ENCODE measurements around the gene SAMD8.

DNA sequence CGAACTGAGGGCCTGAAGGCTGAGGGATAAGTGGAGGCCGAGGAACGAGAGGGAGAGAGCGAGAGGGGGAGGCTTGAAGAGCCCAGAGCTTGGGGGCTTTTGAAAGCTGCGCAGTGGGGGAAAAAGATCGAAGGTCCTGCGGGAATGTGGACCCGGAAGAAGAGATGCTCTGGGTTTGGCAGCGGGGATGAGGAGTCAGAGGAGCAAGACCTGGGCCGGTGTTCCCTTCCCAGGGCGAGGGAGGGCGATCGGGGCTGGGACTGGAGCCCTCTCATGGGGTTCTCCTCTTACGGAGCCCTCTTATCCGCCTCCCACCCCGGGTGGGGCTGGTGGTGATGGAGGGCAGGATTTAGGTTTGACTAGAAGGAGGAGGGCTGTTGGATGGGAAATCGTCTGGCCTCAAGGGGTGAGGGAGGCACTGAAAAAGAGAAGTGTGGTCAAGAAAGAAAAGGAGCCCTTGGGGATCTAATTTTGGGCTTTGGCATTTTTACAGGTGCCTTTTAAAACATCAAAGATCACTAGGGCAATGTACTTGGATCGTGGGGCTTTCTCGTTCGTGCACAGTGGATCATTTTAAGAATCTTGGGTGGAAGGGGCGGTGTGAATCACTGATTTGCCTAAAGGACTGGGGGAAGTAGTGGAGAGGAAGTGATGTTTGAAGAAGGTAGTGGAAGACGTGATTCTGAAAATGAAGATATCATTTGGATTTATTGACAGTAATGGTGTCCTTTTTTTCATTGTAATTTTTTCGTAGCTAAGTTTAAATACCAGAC is 637 bp downstream of the SAMD8 start:
- TF ChIP-seq, protein P1, sequence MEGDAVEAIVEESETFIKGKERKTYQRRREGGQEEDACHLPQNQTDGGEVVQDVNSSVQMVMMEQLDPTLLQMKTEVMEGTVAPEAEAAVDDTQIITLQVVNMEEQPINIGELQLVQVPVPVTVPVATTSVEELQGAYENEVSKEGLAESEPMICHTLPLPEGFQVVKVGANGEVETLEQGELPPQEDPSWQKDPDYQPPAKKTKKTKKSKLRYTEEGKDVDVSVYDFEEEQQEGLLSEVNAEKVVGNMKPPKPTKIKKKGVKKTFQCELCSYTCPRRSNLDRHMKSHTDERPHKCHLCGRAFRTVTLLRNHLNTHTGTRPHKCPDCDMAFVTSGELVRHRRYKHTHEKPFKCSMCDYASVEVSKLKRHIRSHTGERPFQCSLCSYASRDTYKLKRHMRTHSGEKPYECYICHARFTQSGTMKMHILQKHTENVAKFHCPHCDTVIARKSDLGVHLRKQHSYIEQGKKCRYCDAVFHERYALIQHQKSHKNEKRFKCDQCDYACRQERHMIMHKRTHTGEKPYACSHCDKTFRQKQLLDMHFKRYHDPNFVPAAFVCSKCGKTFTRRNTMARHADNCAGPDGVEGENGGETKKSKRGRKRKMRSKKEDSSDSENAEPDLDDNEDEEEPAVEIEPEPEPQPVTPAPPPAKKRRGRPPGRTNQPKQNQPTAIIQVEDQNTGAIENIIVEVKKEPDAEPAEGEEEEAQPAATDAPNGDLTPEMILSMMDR (IDR thresholded peaks at IDR 0.05; ENCODE audit: poor library complexity) = no peak
- TF ChIP-seq EZH2phosphoT487 (IDR thresholded peaks at IDR 0.05; ENCODE audit: low read depth, severe bottlenecking, unreplicated experiment) = no peak
- TF ChIP-seq EZH2 (IDR thresholded peaks at IDR 0.05; ENCODE audit: borderline replicate concordance) = no peak
